A673 (cell line): ENCODE measurements around the gene KRTAP9-1. TPM values are rescaled to one million over a fixed set of nuclear protein-coding genes. Genes with fewer than 3 reads are reported as not detected.

Experiments
- BruUV-seq: library from RNA; stranded (reverse); fragments of 400-500 nt; replicated peaks from 2 replicates; lab custom pipeline; 2021; lab: Mats Ljungman, UMichigan
- CTCF ChIA-PET: fragments of 300-600 bp; sonication (Branson Sonifier 250); formaldehyde crosslinking; loops from one replicate; lab custom pipeline; 2022; ENCODE audit warnings: antibody characterized with exemption; lab: Charles Lee
- POLR2A ChIA-PET: fragments of 300-600 bp; sonication (Branson Sonifier 250); formaldehyde crosslinking; loops from one replicate; lab custom pipeline; 2022; ENCODE audit warnings: antibody characterized with exemption; ENCODE audit not compliant: low non-redundant PET; lab: Charles Lee
- DNase-seq: peaks from one replicate; pipeline ENCODE4 v3.0.0-alpha.2; 2015; ENCODE audit warnings: low spot score
- H3K27ac ChIP-seq: fragments of 200-600 bp; sonication (generic); 2 replicates; pipeline ENCODE4 v1.5.1; 2016; ENCODE audit warnings: mixed run types, low read depth, mild to moderate bottlenecking, mixed read lengths, antibody characterized with exemption, low read length; ENCODE audit not compliant: poor library complexity, severe bottlenecking
- H3K27me3 ChIP-seq: fragments of 200-600 bp; sonication (generic); replicated peaks from 2 replicates; pipeline ENCODE4 v1.6.1; 2017; ENCODE audit warnings: mixed run types, low read depth, mild to moderate bottlenecking, mixed read lengths, antibody characterized with exemption, low read length; ENCODE audit not compliant: insufficient read depth, poor library complexity
- H3K36me3 ChIP-seq: fragments of 200-600 bp; sonication (generic); 2 replicates; pipeline ENCODE4 v1.6.1; 2016; ENCODE audit warnings: mixed run types, mild to moderate bottlenecking, mixed read lengths, antibody characterized with exemption, low read length; ENCODE audit not compliant: insufficient read depth, poor library complexity, severe bottlenecking
- H3K4me1 ChIP-seq: fragments of 200-600 bp; sonication (generic); 2 replicates; pipeline ENCODE4 v1.6.1; 2017; ENCODE audit warnings: mixed run types, mild to moderate bottlenecking, mixed read lengths, antibody characterized with exemption, low read length; ENCODE audit not compliant: insufficient read depth, poor library complexity, severe bottlenecking
- H3K4me3 ChIP-seq: fragments of 200-600 bp; sonication (generic); 2 replicates; pipeline ENCODE4 v1.5.1; 2016; ENCODE audit warnings: low read depth, mixed run types, mild to moderate bottlenecking, mixed read lengths, low read length; ENCODE audit not compliant: poor library complexity, severe bottlenecking
- H3K9me3 ChIP-seq: fragments of 200-600 bp; sonication (generic); 2 replicates; pipeline ENCODE4 v1.6.1; 2016; ENCODE audit warnings: mixed run types, low read depth, mild to moderate bottlenecking, mixed read lengths, antibody characterized with exemption, low read length; ENCODE audit not compliant: poor library complexity, severe bottlenecking
- CTCF ChIP-seq: fragments of 300-800, 200-600 bp; sonication (generic); conservative IDR thresholded peaks from 2 replicates; pipeline ENCODE4 v1.5.1; 2017; ENCODE audit warnings: low read depth, mild to moderate bottlenecking, antibody characterized with exemption, low read length, moderate library complexity, mixed read lengths
- EZH2 ChIP-seq: fragments of 200-600 bp; sonication (generic); IDR thresholded peaks from 2 replicates; pipeline ENCODE4 v1.6.1; 2017; ENCODE audit warnings: borderline replicate concordance, low read depth, mild to moderate bottlenecking, mixed read lengths, antibody characterized with exemption, low read length; ENCODE audit not compliant: poor library complexity, severe bottlenecking
- intact Hi-C: fragments of 100-400 bp; cut with micrococcal nuclease; formaldehyde crosslinking; loops from one replicate; pipeline ENCODE4 v1.10.0; 2022; ENCODE audit not compliant: unreplicated experiment
- total RNA-seq: library from RNA; stranded (reverse); gene quantifications from 2 replicates; pipeline ENCODE4 v1.2.3, GENCODE V29; 2021

The KRTAP9-1 gene
- total RNA-seq, 1 experiment from 2014 or later: not detected

- no peaks in the 10 kb centered on the region for H3K36me3 ChIP-seq
- H3K27ac ChIP-seq: no peak overlapping the region
- TF ChIP-seq CTCF: no peak
- no peak for TF ChIP-seq EZH2
- no peaks in the 10 kb centered on the region for H3K9me3 ChIP-seq
- no peaks in the 10 kb centered on the region for H3K27me3 ChIP-seq
- H3K4me3 ChIP-seq: no peak overlapping the region
- ChIA-PET POLR2A (interaction anchor here (0.6 kb wide), 1 partner anchor 10 kb away, joined by 3 read pairs; no protein-coding TSS in a partner anchor), CTCF (no interaction called here)
- intact Hi-C loops: no loop called here
- no peak for DNase-seq
- BruUV-seq: no TSS peak
- no peaks in the 10 kb centered on the region for H3K4me1 ChIP-seq
Measured at GRCh38 chr17:41167561-41167960, 22.1 kb upstream of the KRTAP9-1 start.

DNA sequence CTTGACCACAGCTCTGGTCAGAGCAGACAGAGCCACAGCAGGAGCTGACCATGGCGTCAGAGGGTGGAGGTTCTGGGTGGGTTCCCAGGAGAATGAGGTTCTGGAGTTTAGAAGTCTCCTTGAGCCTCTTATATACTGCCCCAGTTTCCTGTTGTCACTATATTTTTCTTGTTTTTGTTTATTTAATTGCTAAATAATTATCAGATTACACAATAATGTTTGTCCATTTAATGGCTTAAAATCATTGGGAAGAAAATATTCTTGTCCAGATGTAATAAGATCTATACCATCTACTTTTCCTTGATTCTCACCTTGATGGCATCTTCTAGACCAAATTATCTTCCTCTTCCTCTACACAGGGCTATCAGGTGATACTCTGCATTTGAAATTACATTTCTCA lies 21.6 kb upstream of the KRTAP9-1 start, which contains the start of gene KRTAP4-3:
Gene KRTAP4-3, minus strand, starts transcription at position 101 of the 400 bp plus-strand sequence. Its CDS starts 49 bp downstream, at position 52.
- H3K27ac ChIP-seq: no peak within 1 kb of the TSS
- BruUV-seq: no TSS peak
- H3K27me3 ChIP-seq: no peaks in the 10 kb centered on the region
- no peaks in the 10 kb centered on the region for H3K36me3 ChIP-seq
- TF ChIP-seq CTCF (no peak), EZH2 (no peak)
- ChIA-PET CTCF (no interaction called here), POLR2A (interaction anchor here (0.6 kb wide), 1 partner anchor 11 kb away, joined by 3 read pairs; no protein-coding TSS in a partner anchor)
- H3K4me3 ChIP-seq: no peak within 1 kb of the TSS
- DNase-seq: no peak
- intact Hi-C loops: no loop called here
- no peaks in the 10 kb centered on the region for H3K9me3 ChIP-seq
- no peaks in the 10 kb centered on the region for H3K4me1 ChIP-seq

- ChIA-PET CTCF (no interaction called here), POLR2A (no interaction called here)
- Histone ChIP-seq H3K9me3 (no peaks in the 10 kb centered on the region), H3K36me3 (no peaks in the 10 kb centered on the region), H3K4me1 (no peaks in the 10 kb centered on the region), H3K27ac (no peak overlapping the region), H3K4me3 (no peak overlapping the region), H3K27me3 (no peaks in the 10 kb centered on the region)
- no peak for DNase-seq
- no TSS peak for BruUV-seq
- no peak for TF ChIP-seq EZH2
- TF ChIP-seq CTCF: no peak
- intact Hi-C loops: no loop called here
Measured at GRCh38 chr17:41171886-41172285, 17.8 kb upstream of the KRTAP9-1 start.
